ACC112 (cell line): ENCODE measurements around the gene ZNF521.

ENCODE experiments used
- H2AFZ ChIP-seq: fragments of 200-600 bp; sonication (generic); one replicate; pipeline ENCODE4 v1.6.0; 2017; ENCODE audit warnings: antibody characterized with exemption, low read length; ENCODE audit not compliant: unreplicated experiment
- H3K27ac ChIP-seq: fragments of 200-600 bp; sonication (generic); 2 replicates; pipeline ENCODE4 v1.5.1; 2014; ENCODE audit warnings: low read depth, mild to moderate bottlenecking, antibody characterized with exemption, low read length, moderate library complexity
- H3K27me3 ChIP-seq: fragments of 200-600 bp; sonication (generic); 2 replicates; pipeline ENCODE4 v1.6.1; 2014; ENCODE audit warnings: mild to moderate bottlenecking, antibody characterized with exemption, low read length, moderate library complexity, mixed read lengths; ENCODE audit not compliant: insufficient read depth
- H3K36me3 ChIP-seq: fragments of 200-600 bp; sonication (generic); 2 replicates; pipeline ENCODE4 v1.6.1; 2016; ENCODE audit warnings: mild to moderate bottlenecking, antibody characterized with exemption, low read length, moderate library complexity, mixed read lengths; ENCODE audit not compliant: insufficient read depth
- H3K4me1 ChIP-seq: fragments of 200-600 bp; sonication (generic); one replicate; pipeline ENCODE4 v1.6.1; 2016; ENCODE audit warnings: low read length, mixed read lengths; ENCODE audit not compliant: insufficient read depth, unreplicated experiment, control insufficient read depth
- H3K4me3 ChIP-seq: fragments of 200-600 bp; sonication (generic); 2 replicates; pipeline ENCODE4 v1.5.1; 2014; ENCODE audit warnings: mild to moderate bottlenecking, low read depth, low read length
- H3K79me2 ChIP-seq: fragments of 200-600 bp; sonication (generic); one replicate; pipeline ENCODE4 v1.6.0; 2016; ENCODE audit warnings: low read length; ENCODE audit not compliant: control insufficient read depth, unreplicated experiment, insufficient read depth

ZNF521 gene

DNA sequence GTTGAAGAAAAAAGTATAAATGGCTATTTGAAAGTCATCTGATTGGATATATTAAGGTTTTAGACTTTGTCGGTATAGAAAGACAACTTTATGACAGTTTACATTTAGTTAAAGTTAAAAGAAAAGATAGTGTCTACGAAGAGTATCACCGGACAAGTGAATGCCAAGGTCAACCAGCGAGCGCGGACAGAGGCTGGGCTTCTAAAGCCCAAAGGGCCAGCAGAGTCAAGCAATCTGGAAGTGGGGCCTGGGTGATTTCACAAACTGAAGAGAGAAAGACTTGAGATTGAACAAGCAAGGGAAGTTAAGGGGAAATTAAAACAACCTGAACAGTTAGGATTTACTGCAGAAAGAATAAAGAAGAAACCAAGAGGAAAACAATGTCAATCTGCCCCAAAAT lies 16.3 kb downstream of the ZNF521 start:
- no peak overlapping the region for H3K27ac ChIP-seq
- no peaks in the 10 kb centered on the region for H3K36me3 ChIP-seq
- no peaks in the 10 kb centered on the region for H3K27me3 ChIP-seq
- H2AFZ ChIP-seq: no peak overlapping the region
- H3K4me1 ChIP-seq: no peaks in the 10 kb centered on the region
- H3K79me2 ChIP-seq: no peaks in the 10 kb centered on the region
- H3K4me3 ChIP-seq: no peak overlapping the region

- Histone ChIP-seq H2AFZ (no peak overlapping the region), H3K4me1 (no peaks in the 10 kb centered on the region), H3K27ac (no peak overlapping the region), H3K79me2 (no peaks in the 10 kb centered on the region), H3K27me3 (no peaks in the 10 kb centered on the region), H3K36me3 (no peaks in the 10 kb centered on the region), H3K4me3 (no peak overlapping the region)
Measured at GRCh38 chr18:25335062-25335461, 16.9 kb downstream of the ZNF521 start.

- H2AFZ ChIP-seq: no peak overlapping the region
- H3K4me1 ChIP-seq: no peaks in the 10 kb centered on the region
- H3K27ac ChIP-seq: no peak overlapping the region
- H3K4me3 ChIP-seq: no peak overlapping the region
- H3K27me3 ChIP-seq: no peaks in the 10 kb centered on the region
- H3K79me2 ChIP-seq: no peaks in the 10 kb centered on the region
- H3K36me3 ChIP-seq: no peaks in the 10 kb centered on the region
Measured at GRCh38 chr18:25334588-25334987, 17.4 kb downstream of the ZNF521 start.

DNA sequence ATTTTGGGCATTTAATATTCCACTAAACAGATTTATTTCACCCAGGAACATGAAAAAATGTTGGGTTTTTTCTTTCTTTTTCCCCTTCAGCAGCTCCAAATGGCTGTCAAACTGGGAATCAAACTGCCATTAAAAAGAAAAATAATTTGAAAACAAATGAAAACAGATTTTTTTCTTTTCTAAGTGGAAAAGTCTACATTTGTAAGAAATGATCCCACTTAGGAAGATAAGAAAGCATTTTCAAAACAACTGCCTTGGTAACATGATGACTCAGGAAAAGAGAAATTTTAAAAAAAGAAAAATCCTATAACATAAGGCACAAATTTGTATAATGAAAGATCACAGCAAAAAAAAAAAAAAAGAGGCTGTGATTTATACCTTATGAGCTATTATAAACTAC lies 20.0 kb downstream of the ZNF521 start:
- no peak overlapping the region for H3K27ac ChIP-seq
- no peaks in the 10 kb centered on the region for H3K36me3 ChIP-seq
- no peaks in the 10 kb centered on the region for H3K4me1 ChIP-seq
- peak overlapping the region; percentile 33; the same call in 1 of the 2 replicates for H3K4me3 ChIP-seq
- H3K27me3 ChIP-seq: no peaks in the 10 kb centered on the region
- H2AFZ ChIP-seq: peak overlapping the region; percentile 71
- no peaks in the 10 kb centered on the region for H3K79me2 ChIP-seq

GRCh38 chr18:25329783-25330182 lies 22.2 kb downstream of the ZNF521 start:
- no peaks in the 10 kb centered on the region for H3K79me2 ChIP-seq
- H3K27ac ChIP-seq: no peak overlapping the region
- no peak overlapping the region for H3K4me3 ChIP-seq
- H2AFZ ChIP-seq: no peak overlapping the region
- no peaks in the 10 kb centered on the region for H3K4me1 ChIP-seq
- H3K36me3 ChIP-seq: no peaks in the 10 kb centered on the region
- H3K27me3 ChIP-seq: no peaks in the 10 kb centered on the region

- H3K4me3 ChIP-seq: no peak overlapping the region
- no peaks in the 10 kb centered on the region for H3K79me2 ChIP-seq
- no peaks in the 10 kb centered on the region for H3K36me3 ChIP-seq
- H3K27me3 ChIP-seq: no peaks in the 10 kb centered on the region
- H3K27ac ChIP-seq: no peak overlapping the region
- H2AFZ ChIP-seq: no peak overlapping the region
- no peaks in the 10 kb centered on the region for H3K4me1 ChIP-seq
Measured at GRCh38 chr18:25327584-25327983, 24.4 kb downstream of the ZNF521 start.

- Histone ChIP-seq H3K27ac (no peak overlapping the region), H2AFZ (no peak overlapping the region), H3K27me3 (no peaks in the 10 kb centered on the region), H3K36me3 (no peaks in the 10 kb centered on the region), H3K79me2 (no peaks in the 10 kb centered on the region), H3K4me3 (no peak overlapping the region), H3K4me1 (no peaks in the 10 kb centered on the region)
Measured at GRCh38 chr18:25326361-25326952, 25.5 kb downstream of the ZNF521 start.

- Histone ChIP-seq H2AFZ (no peak overlapping the region), H3K4me3 (no peak overlapping the region), H3K4me1 (no peaks in the 10 kb centered on the region), H3K27ac (no peak overlapping the region), H3K36me3 (no peaks in the 10 kb centered on the region), H3K79me2 (no peaks in the 10 kb centered on the region), H3K27me3 (no peaks in the 10 kb centered on the region)
Measured at GRCh38 chr18:25322806-25323205, 29.2 kb downstream of the ZNF521 start.

- no peaks in the 10 kb centered on the region for H3K36me3 ChIP-seq
- no peaks in the 10 kb centered on the region for H3K79me2 ChIP-seq
Measured at GRCh38 chr18:25316381-25317018, 35.5 kb downstream of the ZNF521 start.

DNA sequence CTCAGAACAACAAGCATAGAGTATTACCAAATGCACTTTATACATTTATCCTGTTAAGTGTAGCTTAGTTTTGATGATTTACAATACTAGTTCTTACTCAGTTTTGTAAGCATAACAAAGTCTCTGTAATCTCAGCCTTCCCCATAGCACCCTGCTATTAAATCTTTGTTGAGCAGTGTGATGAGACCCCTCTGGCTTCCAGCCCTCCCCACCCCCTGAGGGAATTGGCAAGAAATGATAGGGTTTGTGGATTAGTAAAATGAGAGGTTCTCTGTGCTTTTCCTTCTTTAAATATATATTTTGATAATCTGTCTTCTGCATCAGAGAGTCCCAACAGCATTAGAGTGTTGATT lies 37.2 kb downstream of the ZNF521 start:
- H2AFZ ChIP-seq: no peak overlapping the region
- H3K4me3 ChIP-seq: no peak overlapping the region
- H3K36me3 ChIP-seq: no peaks in the 10 kb centered on the region
- no peaks in the 10 kb centered on the region for H3K79me2 ChIP-seq
- H3K27me3 ChIP-seq: no peaks in the 10 kb centered on the region
- H3K27ac ChIP-seq: no peak overlapping the region
- no peaks in the 10 kb centered on the region for H3K4me1 ChIP-seq

More at GRCh38 chr18:25316381-25317018, 35.5 kb downstream of the ZNF521 start:
- no peaks in the 10 kb centered on the region for H3K4me1 ChIP-seq
- H2AFZ ChIP-seq: no peak overlapping the region
- H3K4me3 ChIP-seq: no peak overlapping the region
- no peak overlapping the region for H3K27ac ChIP-seq
- no peaks in the 10 kb centered on the region for H3K27me3 ChIP-seq

- Histone ChIP-seq H2AFZ (no peak overlapping the region), H3K4me1 (no peaks in the 10 kb centered on the region), H3K79me2 (no peaks in the 10 kb centered on the region), H3K27me3 (no peaks in the 10 kb centered on the region), H3K4me3 (no peak overlapping the region), H3K36me3 (no peaks in the 10 kb centered on the region), H3K27ac (no peak overlapping the region)
Measured at GRCh38 chr18:25314151-25314837, 37.7 kb downstream of the ZNF521 start.
